HG03025 (cell line): ENCODE data around the gene RAB3B.
"Not testable (repeated sequence)": the region's sequence is repeated elsewhere in the genome, so short reads cannot be mapped to it uniquely, and the experiment has no call there.

Experiments used
- ATAC-seq: cut with Tn5 transposase; IDR thresholded peaks from one replicate; pipeline ENCODE4 v1.9.1; 2021; ENCODE audit warnings: mild to moderate bottlenecking, moderate library complexity; ENCODE audit not compliant: unreplicated experiment, low FRiP score

The RAB3B gene

GRCh38 chr1:51926171-51926812 is 64.2 kb downstream of the RAB3B start:
- no peak for ATAC-seq

GRCh38 chr1:51924455-51924854 is 66.0 kb downstream of the RAB3B start:
- no peak for ATAC-seq

- ATAC-seq = no peak
Observed at GRCh38 chr1:51922040-51922439, 68.5 kb downstream of the RAB3B start.

- no peak for ATAC-seq
Observed at GRCh38 chr1:51920130-51920529, 70.4 kb downstream of the RAB3B start.

GRCh38 chr1:51919684-51920083 is 70.8 kb downstream of the RAB3B start:
- ATAC-seq = no peak

- no peak for ATAC-seq
Observed at GRCh38 chr1:51916587-51917405, 73.7 kb downstream of the RAB3B start.

- ATAC-seq = no peak
Observed at GRCh38 chr1:51915951-51916350, 74.5 kb downstream of the RAB3B start.

- no peak for ATAC-seq
Observed at GRCh38 chr1:51912881-51913280, 77.6 kb downstream of the RAB3B start.

GRCh38 chr1:51910221-51911000 is 80.1 kb downstream of the RAB3B start:
- ATAC-seq = no peak

GRCh38 chr1:51908499-51908898 is 82.0 kb downstream of the RAB3B start:
- no peak for ATAC-seq

- no peak for ATAC-seq
Observed at GRCh38 chr1:51907079-51907702, 83.3 kb downstream of the RAB3B start.

GRCh38 chr1:51906306-51907078 is 84.0 kb downstream of the RAB3B start:
- no peak for ATAC-seq

- no peak for ATAC-seq
Observed at GRCh38 chr1:51902456-51902855, 88.0 kb downstream of the RAB3B start.

GRCh38 chr1:51901151-51901550 is 89.3 kb downstream of the RAB3B start:
- ATAC-seq = no peak

- ATAC-seq = no peak
Observed at GRCh38 chr1:51899022-51899421, 91.5 kb downstream of the RAB3B start.

GRCh38 chr1:51898090-51898734 is 92.3 kb downstream of the RAB3B start:
- no peak for ATAC-seq

- no peak for ATAC-seq
Observed at GRCh38 chr1:51897699-51898031, 92.8 kb downstream of the RAB3B start.

GRCh38 chr1:51894748-51895147 is 95.8 kb downstream of the RAB3B start:
- not testable (repeated sequence) for ATAC-seq

- peak; percentile 90 for ATAC-seq
Observed at GRCh38 chr1:51878616-51879336, 111.7 kb downstream of the RAB3B start, which contains the start of gene NRDC. Gene NRDC (minus strand): TSS chr1:51878727. CDS start chr1:51878615, 112 bp downstream.
